ENCODE data around the gene SFN. TPM values are rescaled to one million over a fixed set of nuclear protein-coding genes. Genes with fewer than 3 reads are reported as not detected.
"Not testable (repeated sequence)": the region's sequence is repeated elsewhere in the genome, so short reads cannot be mapped to it uniquely, and the experiment has no call there.

Gene SFN
- total RNA-seq, 1 donor from 2014 or later, result 0.21 TPM

- no peaks in the 10 kb centered on the region for H3K27me3 ChIP-seq
- Mint-ChIP-seq H3K27ac (peak overlapping the region; percentile 90), H3K4me3 (no peak overlapping the region)
Observed at GRCh38 chr1:26874896-26875295, 11.9 kb downstream of the SFN start.

GRCh38 chr1:26877326-26877725 is 14.4 kb downstream of the SFN start:
- peaks cover 5% of the 10 kb centered on the region for H3K36me3 Mint-ChIP-seq
- Histone ChIP-seq H3K9ac (no peak overlapping the region), H3K79me2 (ENCODE audit: low read depth) (no peaks in the 10 kb centered on the region), H4K20me1 (ENCODE audit: low read depth) (no peaks in the 10 kb centered on the region), H3K9me3 (ENCODE audit: low read depth) (no peaks in the 10 kb centered on the region), H3K27me3 (no peaks in the 10 kb centered on the region), H3K4me2 (no peak overlapping the region), H3K4me1 (peaks cover 20% of the 10 kb centered on the region), H2AFZ (replicated peaks) (no peak overlapping the region), H3K4me3 (no peak overlapping the region), H3K27ac (no peak overlapping the region), H3K36me3 (no peaks in the 10 kb centered on the region), H3F3A (ENCODE audit: low read depth) (peaks cover 41% of the 10 kb centered on the region)
- no peak for DNase-seq (ENCODE audit: low spot score)
- H3K4me3 Mint-ChIP-seq, result no peak overlapping the region
- peaks cover 4% of the 10 kb centered on the region for H3K27me3 Mint-ChIP-seq (ENCODE audit: insufficient read depth, low read depth)
- no peak overlapping the region for H3K27ac Mint-ChIP-seq
- TF ChIP-seq, protein P1, sequence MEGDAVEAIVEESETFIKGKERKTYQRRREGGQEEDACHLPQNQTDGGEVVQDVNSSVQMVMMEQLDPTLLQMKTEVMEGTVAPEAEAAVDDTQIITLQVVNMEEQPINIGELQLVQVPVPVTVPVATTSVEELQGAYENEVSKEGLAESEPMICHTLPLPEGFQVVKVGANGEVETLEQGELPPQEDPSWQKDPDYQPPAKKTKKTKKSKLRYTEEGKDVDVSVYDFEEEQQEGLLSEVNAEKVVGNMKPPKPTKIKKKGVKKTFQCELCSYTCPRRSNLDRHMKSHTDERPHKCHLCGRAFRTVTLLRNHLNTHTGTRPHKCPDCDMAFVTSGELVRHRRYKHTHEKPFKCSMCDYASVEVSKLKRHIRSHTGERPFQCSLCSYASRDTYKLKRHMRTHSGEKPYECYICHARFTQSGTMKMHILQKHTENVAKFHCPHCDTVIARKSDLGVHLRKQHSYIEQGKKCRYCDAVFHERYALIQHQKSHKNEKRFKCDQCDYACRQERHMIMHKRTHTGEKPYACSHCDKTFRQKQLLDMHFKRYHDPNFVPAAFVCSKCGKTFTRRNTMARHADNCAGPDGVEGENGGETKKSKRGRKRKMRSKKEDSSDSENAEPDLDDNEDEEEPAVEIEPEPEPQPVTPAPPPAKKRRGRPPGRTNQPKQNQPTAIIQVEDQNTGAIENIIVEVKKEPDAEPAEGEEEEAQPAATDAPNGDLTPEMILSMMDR (IDR thresholded peaks at IDR 0.05), result no peak
- TF ChIP-seq EZH2 (IDR thresholded peaks at IDR 0.05) (no peak), EZH2phosphoT487 (IDR thresholded peaks at IDR 0.05) (no peak)
- H3K9me3 Mint-ChIP-seq, result no peaks in the 10 kb centered on the region
- no peaks in the 10 kb centered on the region for H3K4me1 Mint-ChIP-seq

More at GRCh38 chr1:26874896-26875295, 11.9 kb downstream of the SFN start:
- Histone ChIP-seq H3K27ac (peak overlapping the region; percentile 97), H3K79me2 (ENCODE audit: low read depth) (no peaks in the 10 kb centered on the region), H3K4me3 (no peak overlapping the region), H3K9ac (no peak overlapping the region), H3K36me3 (no peaks in the 10 kb centered on the region), H4K20me1 (ENCODE audit: low read depth) (no peaks in the 10 kb centered on the region), H3K4me1 (peaks cover 20% of the 10 kb centered on the region), H3F3A (ENCODE audit: low read depth) (peaks cover 41% of the 10 kb centered on the region), H2AFZ (replicated peaks) (no peak overlapping the region), H3K4me2 (peak overlapping the region; percentile 62), H3K9me3 (ENCODE audit: low read depth) (no peaks in the 10 kb centered on the region)
- H3K36me3 Mint-ChIP-seq, result peaks cover 3% of the 10 kb centered on the region
- peak; percentile 90 for DNase-seq (ENCODE audit: low spot score)
- TF ChIP-seq, protein P1 (IDR thresholded peaks at IDR 0.05), result no peak
- TF ChIP-seq EZH2phosphoT487 (IDR thresholded peaks at IDR 0.05), result no peak
- TF ChIP-seq EZH2 (IDR thresholded peaks at IDR 0.05), result no peak
- H3K27me3 Mint-ChIP-seq (ENCODE audit: insufficient read depth, low read depth), result peaks cover 4% of the 10 kb centered on the region
- no peaks in the 10 kb centered on the region for H3K9me3 Mint-ChIP-seq
- no peaks in the 10 kb centered on the region for H3K4me1 Mint-ChIP-seq

GRCh38 chr1:26879793-26880192 is 16.8 kb downstream of the SFN start:
- no peaks in the 10 kb centered on the region for H4K20me1 ChIP-seq (ENCODE audit: low read depth)
- no peak for DNase-seq (ENCODE audit: low spot score)
- peaks cover 20% of the 10 kb centered on the region for H3K36me3 Mint-ChIP-seq
- no peak overlapping the region for H3K27ac Mint-ChIP-seq
- no peak for TF ChIP-seq EZH2phosphoT487 (IDR thresholded peaks at IDR 0.05)
- no peak for TF ChIP-seq EZH2 (IDR thresholded peaks at IDR 0.05)
- TF ChIP-seq, protein P1 (IDR thresholded peaks at IDR 0.05), result no peak
- no peak overlapping the region for H3K4me3 Mint-ChIP-seq
- no peaks in the 10 kb centered on the region for H3K9me3 ChIP-seq (ENCODE audit: low read depth)
- no peaks in the 10 kb centered on the region for H3K27me3 ChIP-seq
- no peaks in the 10 kb centered on the region for H3K79me2 ChIP-seq (ENCODE audit: low read depth)
- peaks cover 4% of the 10 kb centered on the region for H3K27me3 Mint-ChIP-seq (ENCODE audit: insufficient read depth, low read depth)
- no peak overlapping the region for H3K27ac ChIP-seq
- H3K4me1 ChIP-seq, result peaks cover 11% of the 10 kb centered on the region
- H3K9me3 Mint-ChIP-seq, result no peaks in the 10 kb centered on the region
- H3K4me2 ChIP-seq, result no peak overlapping the region
- H3K9ac ChIP-seq, result no peak overlapping the region
- H3K4me1 Mint-ChIP-seq, result no peaks in the 10 kb centered on the region
- no peaks in the 10 kb centered on the region for H3K36me3 ChIP-seq
- peaks cover 32% of the 10 kb centered on the region for H3F3A ChIP-seq (ENCODE audit: low read depth)
- no peak overlapping the region for H3K4me3 ChIP-seq
- H2AFZ ChIP-seq (replicated peaks), result no peak overlapping the region

- not testable (repeated sequence) for H3K27ac ChIP-seq, H3K36me3 ChIP-seq
Observed at GRCh38 chr1:26881611-26882010, 18.7 kb downstream of the SFN start.

More at GRCh38 chr1:26881611-26882010, 18.7 kb downstream of the SFN start:
- H3K4me2 ChIP-seq; H3K4me3 ChIP-seq; H3K27me3 Mint-ChIP-seq (ENCODE audit: insufficient read depth, low read depth); H3K9me3 ChIP-seq (ENCODE audit: low read depth); H3K27ac Mint-ChIP-seq; H3K27me3 ChIP-seq; H3K4me1 Mint-ChIP-seq; H3K9ac ChIP-seq; H3K79me2 ChIP-seq (ENCODE audit: low read depth); H4K20me1 ChIP-seq (ENCODE audit: low read depth); H3K4me1 ChIP-seq; H3K9me3 Mint-ChIP-seq; DNase-seq (ENCODE audit: low spot score); H2AFZ ChIP-seq (replicated peaks); H3K4me3 Mint-ChIP-seq: not testable (repeated sequence)
- H3K36me3 Mint-ChIP-seq, result peaks cover 24% of the 10 kb centered on the region
- H3F3A ChIP-seq (ENCODE audit: low read depth), result peaks cover 16% of the 10 kb centered on the region

Measured in neural progenitor cell (in vitro differentiated cells).